Spleen (tissue), 11 donors: Measurements from ENCODE around the gene KCNK13. TPM values are rescaled to one million over a fixed set of nuclear protein-coding genes. Genes with fewer than 3 reads are reported as not detected.

Source experiments
- DNase-seq: peaks from one replicate; pipeline ENCODE4 v3.0.0-alpha.2; 2020
- H3K27ac ChIP-seq, 8 donors: fragments of 200-600 bp; sonication (generic) in 7 of 8; 1 replicate in 4 of 8; 2 replicates in 4 of 8; pipeline versions ENCODE4 v1.5.0 to v1.8.0; 2016 to 2021; ENCODE audit warnings: inconsistent platforms in 4 of 8, mild to moderate bottlenecking in 4 of 8, moderate library complexity in 1 of 8
- H3K27me3 ChIP-seq, 7 donors: fragments of 200-600 bp; sonication (generic) in 6 of 7; replicated peaks in 1 of 7; 1 replicate in 4 of 7; 2 replicates in 3 of 7; pipeline versions ENCODE4 v1.5.0 to v1.8.0; 2016 to 2021; ENCODE audit warnings: inconsistent platforms in 3 of 7, mild to moderate bottlenecking in 1 of 7
- H3K36me3 ChIP-seq, 6 donors: fragments of 200-600 bp; sonication (generic) in 5 of 6; 1 replicate in 4 of 6; 2 replicates in 2 of 6; pipeline versions ENCODE4 v1.5.0 to v1.8.0; 2016 to 2021; ENCODE audit warnings: inconsistent platforms in 2 of 6
- H3K4me1 ChIP-seq, 6 donors: fragments of 200-600 bp; sonication (generic) in 5 of 6; 1 replicate in 3 of 6; 2 replicates in 3 of 6; pipeline versions ENCODE4 v1.5.0 to v1.8.0; 2016 to 2021; ENCODE audit warnings: inconsistent platforms in 3 of 6
- H3K4me3 ChIP-seq, 8 donors: fragments of 200-600 bp; sonication (generic) in 7 of 8; 1 replicate in 4 of 8; 2 replicates in 4 of 8; pipeline versions ENCODE4 v1.5.0 to v1.8.0; 2016 to 2021; ENCODE audit warnings: inconsistent platforms in 4 of 8, mild to moderate bottlenecking in 4 of 8, moderate library complexity in 2 of 8
- H3K9me3 ChIP-seq, 8 donors: fragments of 200-600 bp; sonication (generic) in 7 of 8; 1 replicate in 4 of 8; 2 replicates in 4 of 8; pipeline versions ENCODE4 v1.5.0 to v1.8.0; 2016 to 2021; ENCODE audit warnings: inconsistent platforms in 4 of 8
- CTCF ChIP-seq, 11 experiments: fragments of 200-600 bp in 7 of 11; fragments of 450-650 bp in 4 of 11; sonication (generic) in 4 of 11; IDR thresholded peaks in 8 of 11; conservative IDR thresholded peaks in 3 of 11; 1 replicate in 7 of 11; 2 replicates in 4 of 11; pipeline versions ENCODE4 v1.4.0 to v1.8.0; 2016 to 2021; ENCODE audit warnings: antibody characterized with exemption in 11 of 11, inconsistent platforms in 4 of 11, mild to moderate bottlenecking in 1 of 11
- POLR2A ChIP-seq, 3 donors: fragments of 450-650 bp; IDR thresholded peaks; one replicate each; pipeline ENCODE4 v1.5.1; 2017; ENCODE audit warnings: antibody characterized with exemption in 3 of 3, mild to moderate bottlenecking in 1 of 3
- POLR2AphosphoS5 ChIP-seq, 3 donors: sonication (generic); formaldehyde crosslinking; IDR thresholded peaks; one replicate each; pipeline ENCODE4 v1.5.1; 2017; ENCODE audit warnings: antibody characterized with exemption in 3 of 3
- WGBS, 5 donors: extraction: QIAGEN DNeasy Blood & Tissue Kit in 3 of 5; methylation state at CpG; one replicate each; pipeline versions ENCODE4 v1.1.5 to v1.1.7; 2013 to 2018; 5-methylcytosine and 5-hydroxymethylcytosine counted together
- intact Hi-C: fragments of 100-400 bp; cut with DNase I; formaldehyde crosslinking; loops from one replicate; pipeline ENCODE4 v1.15.0; 2023; ENCODE audit warnings: low total_unique reads
- polyA plus RNA-seq, 3 donors: library from polyadenylated mRNA; stranded (reverse); fragments of 200-250 nt; gene quantifications; one replicate each; pipeline ENCODE4 v1.2.1, GENCODE V29; 2013
- total RNA-seq, 7 donors: library from RNA; depleted of rRNA in 3 of 7; stranded (reverse); fragments of >200 nt in 3 of 7; fragmentation: NEBNext Ultra II Directional in 4 of 7; extraction: Animal tissue kit (Norgen Biotek cat#: 25700) in 4 of 7; gene quantifications; one replicate each; pipeline versions ENCODE4 v1.1.0 to v1.2.1, GENCODE V29; 2016 to 2021
- donor health status: healthy with polysubstance abuse.
- donor health status: DM: no; HTN: no; CAD: no; lungs with moderate emphysema.
- donor health status: DM: no; HTN: no; CAD: no.
- donor health status: Bipolar disorder and iron deficiency.
- donor health status: healthy.
- donor health status: DM: no; HTN: no; CAD: no.
- donor health status: DM: yes; HTN: yes; CAD: no.

Gene KCNK13
- total and polyA plus RNA-seq, 10 donors, result 0.33 to 1.4 (median 0.94) TPM

GRCh38 chr14:90062127-90062794, 467 bp downstream of the KCNK13 start:
- no peak for DNase-seq
- Histone ChIP-seq H3K27me3 (peaks cover 6 to 97% (median 77%) of the 10 kb centered on the region in 7 donors), H3K27ac (peak overlapping the region in 1 of 8 donors; percentile 13), H3K4me1 (peaks cover 28 to 48% (median 40%) of the 10 kb centered on the region in 6 donors), H3K9me3 (no peaks in the 10 kb centered on the region), H3K36me3 (no peaks in the 10 kb centered on the region), H3K4me3 (peak overlapping the region; percentile 31 to 75 (median 54))
- 0 to 3% (median 1%) methylated on average over 23 to 63 of the region's 63 CpGs for WGBS, 5 donors
- intact Hi-C loops, result no loop called here
- TF ChIP-seq POLR2A (IDR thresholded peaks at IDR 0.05), result no peak
- no peak for TF ChIP-seq POLR2AphosphoS5 (IDR thresholded peaks at IDR 0.05)
- TF ChIP-seq CTCF (IDR thresholded peaks at IDR 0.05 in 8 of 11, conservative IDR thresholded peaks at IDR 0.05 in 3 of 11), result no peak

GRCh38 chr14:90062822-90063539, 1.2 kb downstream of the KCNK13 start:
- no peak for DNase-seq
- intact Hi-C loops, result no loop called here
- Histone ChIP-seq H3K4me3 (peak overlapping the region in 7 of 8 donors; percentile 45 to 75 (median 55)), H3K36me3 (no peaks in the 10 kb centered on the region), H3K27ac (no peak overlapping the region), H3K9me3 (no peaks in the 10 kb centered on the region), H3K27me3 (peaks cover 6 to 95% (median 76%) of the 10 kb centered on the region in 7 donors), H3K4me1 (peaks cover 28 to 48% (median 40%) of the 10 kb centered on the region in 6 donors)
- WGBS, 5 donors, result 17 to 27% (median 23%) methylated on average over 11 of the region's 11 CpGs
- TF ChIP-seq POLR2A (IDR thresholded peaks at IDR 0.05) (no peak), POLR2AphosphoS5 (IDR thresholded peaks at IDR 0.05) (no peak), CTCF (IDR thresholded peaks at IDR 0.05 in 8 of 11, conservative IDR thresholded peaks at IDR 0.05 in 3 of 11) (no peak)

GRCh38 chr14:90072350-90072749, 10.6 kb downstream of the KCNK13 start:
- no peaks in the 10 kb centered on the region for H3K36me3 ChIP-seq
- H3K4me1 ChIP-seq, result no peaks in the 10 kb centered on the region
- no peaks in the 10 kb centered on the region for H3K9me3 ChIP-seq
- no peak overlapping the region for H3K27ac ChIP-seq
- no peak overlapping the region for H3K4me3 ChIP-seq
- 74 to 87% (median 81%) methylated on average over 6 of the region's 6 CpGs for WGBS, 5 donors
- intact Hi-C loops, result no loop called here
- DNase-seq, result no peak
- TF ChIP-seq POLR2AphosphoS5 (IDR thresholded peaks at IDR 0.05), result no peak
- H3K27me3 ChIP-seq, result peaks cover 0 to 71% (median 0%) of the 10 kb centered on the region in 7 donors

GRCh38 chr14:90079576-90079975, 17.8 kb downstream of the KCNK13 start:
- Histone ChIP-seq H3K9me3 (no peaks in the 10 kb centered on the region), H3K27ac (no peak overlapping the region), H3K36me3 (no peaks in the 10 kb centered on the region), H3K4me3 (no peak overlapping the region), H3K27me3 (peaks cover 0 to 43% (median 0%) of the 10 kb centered on the region in 7 donors), H3K4me1 (no peaks in the 10 kb centered on the region)
- TF ChIP-seq CTCF (IDR thresholded peaks at IDR 0.05 in 8 of 11, conservative IDR thresholded peaks at IDR 0.05 in 3 of 11) (no peak), POLR2AphosphoS5 (IDR thresholded peaks at IDR 0.05) (no peak), POLR2A (IDR thresholded peaks at IDR 0.05) (no peak)
- intact Hi-C loops, result no loop called here
- no peak for DNase-seq
- 63 to 75% (median 72%) methylated on average over 2 of the region's 2 CpGs for WGBS, 5 donors
